GM23248 (cell line): ENCODE results near the gene CAMK4. TPM values are rescaled to one million over a fixed set of nuclear protein-coding genes. Genes with fewer than 3 reads are reported as not detected.
"Not testable (repeated sequence)": the region's sequence is repeated elsewhere in the genome, so short reads cannot be mapped to it uniquely, and the experiment has no call there.

Experiments
- DNase-seq: peaks from one replicate; pipeline ENCODE4 v3.0.0-alpha.2; 2015
- H2AFZ ChIP-seq: fragments of 200-600 bp; sonication (generic); 2 replicates; pipeline ENCODE4 v1.6.1; 2016; ENCODE audit warnings: antibody characterized with exemption
- H3F3A ChIP-seq: fragments of 200-600 bp; sonication (generic); 2 replicates; pipeline ENCODE4 v1.6.1; 2016; ENCODE audit warnings: mild to moderate bottlenecking, antibody characterized with exemption, mixed run types; ENCODE audit not compliant: insufficient read depth
- H3K27ac ChIP-seq: fragments of 200-600 bp; sonication (generic); 2 replicates; pipeline ENCODE4 v1.5.1; 2016; ENCODE audit warnings: mild to moderate bottlenecking
- H3K27me3 ChIP-seq: fragments of 200-600 bp; sonication (generic); replicated peaks from 2 replicates; pipeline ENCODE4 v1.6.1; 2016; ENCODE audit warnings: mild to moderate bottlenecking; ENCODE audit not compliant: insufficient read depth
- H3K36me3 ChIP-seq: fragments of 200-600 bp; sonication (generic); 2 replicates; pipeline ENCODE4 v1.6.1; 2016; ENCODE audit warnings: low read depth, mild to moderate bottlenecking
- H3K4me1 ChIP-seq: fragments of 200-600 bp; sonication (generic); 2 replicates; pipeline ENCODE4 v1.6.1; 2016; ENCODE audit warnings: mild to moderate bottlenecking; ENCODE audit not compliant: insufficient read depth
- H3K4me2 ChIP-seq: fragments of 200-600 bp; sonication (generic); one replicate; pipeline ENCODE4 v1.6.1; 2016; ENCODE audit warnings: mild to moderate bottlenecking; ENCODE audit not compliant: unreplicated experiment
- H3K4me3 ChIP-seq: fragments of 200-600 bp; sonication (generic); 2 replicates; pipeline ENCODE4 v1.5.1; 2016; ENCODE audit warnings: mild to moderate bottlenecking
- H3K79me2 ChIP-seq: fragments of 200-600 bp; sonication (generic); 2 replicates; pipeline ENCODE4 v1.6.1; 2016; ENCODE audit warnings: mild to moderate bottlenecking; ENCODE audit not compliant: insufficient read depth
- H3K9ac ChIP-seq: fragments of 200-600 bp; sonication (generic); 2 replicates; pipeline ENCODE4 v1.6.1; 2016; ENCODE audit warnings: mild to moderate bottlenecking
- H3K9me2 ChIP-seq: fragments of 200-600 bp; sonication (generic); 2 replicates; pipeline ENCODE4 v1.6.1; 2016; ENCODE audit warnings: mixed run types, mild to moderate bottlenecking, moderate library complexity; ENCODE audit not compliant: insufficient read depth
- H3K9me3 ChIP-seq: fragments of 200-600 bp; sonication (generic); one replicate; pipeline ENCODE4 v1.6.1; 2017; ENCODE audit warnings: low read depth
- H4K20me1 ChIP-seq: fragments of 200-600 bp; sonication (generic); 2 replicates; pipeline ENCODE4 v1.6.0; 2016; ENCODE audit not compliant: insufficient read depth
- EZH2 ChIP-seq: fragments of 200-600 bp; sonication (generic); IDR thresholded peaks from 2 replicates; pipeline ENCODE4 v1.6.1; 2018; ENCODE audit warnings: antibody characterized with exemption, mild to moderate bottlenecking; ENCODE audit not compliant: insufficient read depth, poor library complexity, severe bottlenecking
- EZH2phosphoT487 ChIP-seq: fragments of 200-600 bp; sonication (generic); IDR thresholded peaks from 2 replicates; pipeline ENCODE4 v1.6.1; 2018; ENCODE audit warnings: antibody characterized with exemption, moderate library complexity, mild to moderate bottlenecking, low read depth; ENCODE audit not compliant: insufficient read depth
- WGBS, 2 experiments: methylation state at CpG; one replicate each; pipeline ENCODE4 v1.1.6; 2015 to 2017; ENCODE audit warnings: low lambda C conversion rate in 2 of 2, low coverage in 1 of 2; ENCODE audit errors: missing lambda C conversion rate in 2 of 2; 5-methylcytosine and 5-hydroxymethylcytosine counted together
- in situ Hi-C: fragments of 300-500 bp; cut with MboI; formaldehyde crosslinking; loops from 2 replicates; pipeline ENCODE4 v1.15.0; 2020
- polyA plus RNA-seq: library from polyadenylated mRNA; unstranded; fragments of >200 nt; fragmentation: Nextera tagmentation; extraction: Ambion mirVana; gene quantifications from 2 replicates; pipeline ENCODE4 v1.2.1, GENCODE V29; 2016
- total RNA-seq: library from RNA; depleted of rRNA; stranded (reverse); fragments of >200 nt; shearing (Covaris generic); gene quantifications from 2 replicates; pipeline ENCODE4 v1.2.3, GENCODE V29; 2014

The CAMK4 gene
- total and polyA plus RNA-seq, 2 experiments from 2014 or later = 3.2 to 3.6 TPM

DNA sequence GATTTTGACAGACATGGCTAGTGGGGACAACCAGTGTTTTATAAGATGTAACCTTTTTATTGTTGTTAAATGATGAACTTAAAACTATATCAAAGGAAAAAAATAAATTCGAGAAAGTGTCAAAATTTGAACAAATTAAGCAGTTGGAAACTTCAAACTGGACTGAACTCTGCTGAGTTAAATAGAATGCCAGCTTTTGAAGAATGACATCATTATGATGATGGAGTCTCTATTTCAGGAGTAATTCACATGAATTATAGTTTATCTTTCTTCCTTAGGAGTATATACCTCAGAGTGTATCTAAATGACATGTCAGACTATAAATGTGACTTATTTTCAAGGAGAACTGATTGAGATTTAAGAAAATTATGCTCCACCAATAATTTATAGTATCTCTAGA lies 125.2 kb downstream of the CAMK4 start:
- H3K36me3 ChIP-seq = no peaks in the 10 kb centered on the region
- no peaks in the 10 kb centered on the region for H3K27me3 ChIP-seq
- H2AFZ ChIP-seq = no peak overlapping the region
- H3K9me2 ChIP-seq = no peaks in the 10 kb centered on the region; the same call in 1 of the 2 replicates
- no peaks in the 10 kb centered on the region for H3K9me3 ChIP-seq
- H3K4me3 ChIP-seq = no peak overlapping the region
- no peak for DNase-seq
- no peak for TF ChIP-seq EZH2
- TF ChIP-seq EZH2phosphoT487 = no peak
- WGBS, 2 experiments = 8 to 39% methylated on average over 1 of the region's 1 CpG
- peaks cover 9% of the 10 kb centered on the region; the same call in 1 of the 2 replicates for H3K4me1 ChIP-seq
- no peaks in the 10 kb centered on the region for H4K20me1 ChIP-seq
- no peaks in the 10 kb centered on the region for H3K79me2 ChIP-seq
- no peaks in the 10 kb centered on the region for H3F3A ChIP-seq
- no peak overlapping the region for H3K4me2 ChIP-seq
- in situ Hi-C loops = no loop called here
- no peak overlapping the region for H3K9ac ChIP-seq
- H3K27ac ChIP-seq = no peak overlapping the region

DNA sequence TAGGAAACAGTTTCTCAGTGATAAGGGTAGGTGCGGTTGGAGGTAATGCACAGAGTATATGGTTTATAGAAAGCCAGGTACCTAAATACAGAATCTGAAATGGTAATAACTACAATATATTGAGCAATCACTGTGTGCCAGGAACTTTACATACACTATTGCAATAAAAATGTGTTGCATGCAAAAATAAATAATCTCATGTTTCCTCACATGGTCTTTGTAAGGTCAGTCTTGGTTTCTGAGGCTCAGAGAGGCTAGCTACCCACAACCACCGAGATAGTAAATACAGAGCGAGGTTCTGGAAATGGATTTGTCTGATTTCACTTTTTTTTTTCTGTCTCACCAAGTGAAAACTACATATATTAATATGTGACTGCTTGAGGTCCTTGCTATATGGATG lies 128.9 kb downstream of the CAMK4 start:
- Histone ChIP-seq H3F3A (no peaks in the 10 kb centered on the region), H3K27me3 (no peaks in the 10 kb centered on the region), H3K4me3 (no peak overlapping the region), H4K20me1 (no peaks in the 10 kb centered on the region), H3K9me3 (no peaks in the 10 kb centered on the region), H3K79me2 (no peaks in the 10 kb centered on the region), H3K36me3 (no peaks in the 10 kb centered on the region), H3K9ac (no peak overlapping the region), H3K4me2 (no peak overlapping the region), H3K27ac (no peak overlapping the region), H3K9me2 (no peaks in the 10 kb centered on the region; the same call in 1 of the 2 replicates), H2AFZ (no peak overlapping the region), H3K4me1 (no peaks in the 10 kb centered on the region)
- no peak for DNase-seq
- TF ChIP-seq EZH2phosphoT487 (no peak), EZH2 (no peak)
- in situ Hi-C loops = no loop called here
- WGBS, 2 experiments = 41 to 44% methylated on average over 3 of the region's 3 CpGs

DNA sequence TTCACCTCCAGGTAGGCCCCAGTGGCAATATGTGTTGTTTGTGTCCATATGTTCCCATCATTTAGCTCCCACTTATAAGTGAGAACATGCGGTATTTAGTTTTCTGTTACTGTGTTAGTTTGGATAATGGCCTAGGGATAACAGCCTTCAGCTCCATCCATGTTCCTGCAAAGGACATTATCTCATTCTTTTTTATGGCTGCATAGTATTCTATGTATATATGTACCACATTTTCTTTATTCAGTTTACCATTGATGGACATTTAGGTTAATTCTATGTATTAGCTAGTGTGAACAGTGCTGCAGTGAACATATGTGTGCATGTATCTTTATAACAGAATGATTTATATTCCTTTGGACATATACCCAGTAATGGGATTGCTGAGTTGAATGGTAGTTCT lies 134.5 kb downstream of the CAMK4 start:
- H3K27ac ChIP-seq, H3F3A ChIP-seq, H3K9me2 ChIP-seq, in situ Hi-C loops, H3K36me3 ChIP-seq, DNase-seq, H3K79me2 ChIP-seq, H3K4me2 ChIP-seq, H3K27me3 ChIP-seq, H3K4me3 ChIP-seq, H2AFZ ChIP-seq, H3K9ac ChIP-seq, H4K20me1 ChIP-seq, H3K9me3 ChIP-seq, H3K4me1 ChIP-seq: not testable (repeated sequence)
- WGBS, 2 experiments = 0% methylated on average over 1 of the region's 1 CpG

- no peak overlapping the region for H3K9ac ChIP-seq
- no peak overlapping the region for H2AFZ ChIP-seq
- no peaks in the 10 kb centered on the region for H3K79me2 ChIP-seq
- no peak for TF ChIP-seq EZH2phosphoT487
- no peak overlapping the region for H3K4me2 ChIP-seq
- H3K36me3 ChIP-seq = no peaks in the 10 kb centered on the region
- H3K9me3 ChIP-seq = no peaks in the 10 kb centered on the region
- no peaks in the 10 kb centered on the region for H3F3A ChIP-seq
- no peak overlapping the region for H3K4me3 ChIP-seq
- peaks cover 4% of the 10 kb centered on the region; the same call in 1 of the 2 replicates for H3K9me2 ChIP-seq
- no peaks in the 10 kb centered on the region for H3K4me1 ChIP-seq
- in situ Hi-C loops = no loop called here
- no peak for DNase-seq
- 30 to 35% methylated on average over 2 of the region's 2 CpGs for WGBS, 2 experiments
- H3K27me3 ChIP-seq = no peaks in the 10 kb centered on the region
- no peaks in the 10 kb centered on the region for H4K20me1 ChIP-seq
- no peak overlapping the region for H3K27ac ChIP-seq
Measured at GRCh38 chr5:111360173-111360572, 136.0 kb downstream of the CAMK4 start.

- no peak overlapping the region for H3K4me2 ChIP-seq
- 50 to 54% methylated on average over 2 of the region's 2 CpGs for WGBS, 2 experiments
- H3K9me3 ChIP-seq = no peaks in the 10 kb centered on the region
- H3K4me1 ChIP-seq = no peaks in the 10 kb centered on the region
- no peaks in the 10 kb centered on the region for H4K20me1 ChIP-seq
- DNase-seq = peak; percentile 45
- H3F3A ChIP-seq = no peaks in the 10 kb centered on the region
- H3K4me3 ChIP-seq = no peak overlapping the region
- no peaks in the 10 kb centered on the region for H3K27me3 ChIP-seq
- in situ Hi-C loops = no loop called here
- no peak overlapping the region for H2AFZ ChIP-seq
- no peaks in the 10 kb centered on the region for H3K79me2 ChIP-seq
- H3K9me2 ChIP-seq = peaks cover 5% of the 10 kb centered on the region; the same call in 1 of the 2 replicates
- no peaks in the 10 kb centered on the region for H3K36me3 ChIP-seq
- no peak for TF ChIP-seq EZH2
- no peak for TF ChIP-seq EZH2phosphoT487
- H3K27ac ChIP-seq = no peak overlapping the region
- no peak overlapping the region for H3K9ac ChIP-seq
Measured at GRCh38 chr5:111364992-111365391, 140.8 kb downstream of the CAMK4 start.
